SH-SY5Y (cell line): ENCODE data around the gene ANKRD28.

ENCODE experiments used
- GATA2 ChIP-seq: IDR thresholded peaks from 2 replicates; pipeline ENCODE4 v1.6.1; 2011; ENCODE audit warnings: mild to moderate bottlenecking, low read depth, low read length
- GATA3 ChIP-seq: IDR thresholded peaks from 2 replicates; pipeline ENCODE4 v1.6.1; 2011; ENCODE audit warnings: low read depth, mild to moderate bottlenecking, low read length, moderate library complexity

DNA sequence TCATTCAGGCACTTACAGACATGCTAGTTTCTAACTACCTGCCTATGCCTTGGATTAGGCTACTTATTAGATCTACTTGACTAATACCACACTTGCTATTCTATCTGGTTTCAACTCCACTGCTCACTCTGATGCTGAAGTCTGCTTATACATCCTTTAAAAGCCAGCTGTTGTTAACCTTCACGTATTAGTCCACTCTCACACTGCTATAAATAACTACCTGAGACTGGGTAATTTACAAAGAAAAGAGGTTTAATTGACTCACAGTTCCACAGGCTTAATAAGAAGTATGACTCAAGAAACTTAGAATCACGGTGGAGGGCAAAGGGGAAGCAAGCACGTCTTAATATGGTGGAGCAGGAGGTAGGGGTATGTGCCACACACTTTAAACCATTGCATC is 47.7 kb upstream of the ANKRD28 start:
- TF ChIP-seq GATA3, result no peak
- no peak for TF ChIP-seq GATA2
